ENCODE measurements around the gene ARMH4. TPM values are rescaled to one million over a fixed set of nuclear protein-coding genes. Genes with fewer than 3 reads are reported as not detected.

Gene ARMH4
- total RNA-seq, 4 donors from 2014 or later: 2.3 to 4.6 (median 4.0) TPM

DNA sequence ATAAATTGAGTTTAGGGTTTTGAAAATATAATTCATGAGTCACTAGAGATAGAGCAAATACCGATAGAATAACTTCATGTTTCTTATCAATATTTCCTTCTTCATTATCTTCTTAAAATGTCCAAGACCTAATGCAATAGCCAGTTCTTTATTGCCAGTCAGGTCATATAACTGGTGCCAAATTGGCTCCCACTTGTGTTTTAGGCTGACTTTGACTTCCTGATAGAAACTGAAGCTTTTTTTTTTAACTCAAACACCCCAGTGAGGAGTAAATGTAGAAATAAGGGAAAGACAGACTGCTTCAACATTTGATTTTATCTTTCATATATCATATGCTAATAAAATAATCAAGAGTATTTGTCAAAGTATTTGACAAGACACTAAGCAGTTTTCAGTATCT lies 80.7 kb downstream of the ARMH4 start:
- ATAC-seq (ENCODE audit: low FRiP score): no peak
- TF ChIP-seq, protein P1, sequence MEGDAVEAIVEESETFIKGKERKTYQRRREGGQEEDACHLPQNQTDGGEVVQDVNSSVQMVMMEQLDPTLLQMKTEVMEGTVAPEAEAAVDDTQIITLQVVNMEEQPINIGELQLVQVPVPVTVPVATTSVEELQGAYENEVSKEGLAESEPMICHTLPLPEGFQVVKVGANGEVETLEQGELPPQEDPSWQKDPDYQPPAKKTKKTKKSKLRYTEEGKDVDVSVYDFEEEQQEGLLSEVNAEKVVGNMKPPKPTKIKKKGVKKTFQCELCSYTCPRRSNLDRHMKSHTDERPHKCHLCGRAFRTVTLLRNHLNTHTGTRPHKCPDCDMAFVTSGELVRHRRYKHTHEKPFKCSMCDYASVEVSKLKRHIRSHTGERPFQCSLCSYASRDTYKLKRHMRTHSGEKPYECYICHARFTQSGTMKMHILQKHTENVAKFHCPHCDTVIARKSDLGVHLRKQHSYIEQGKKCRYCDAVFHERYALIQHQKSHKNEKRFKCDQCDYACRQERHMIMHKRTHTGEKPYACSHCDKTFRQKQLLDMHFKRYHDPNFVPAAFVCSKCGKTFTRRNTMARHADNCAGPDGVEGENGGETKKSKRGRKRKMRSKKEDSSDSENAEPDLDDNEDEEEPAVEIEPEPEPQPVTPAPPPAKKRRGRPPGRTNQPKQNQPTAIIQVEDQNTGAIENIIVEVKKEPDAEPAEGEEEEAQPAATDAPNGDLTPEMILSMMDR (IDR thresholded peaks at IDR 0.05): no peak

DNA sequence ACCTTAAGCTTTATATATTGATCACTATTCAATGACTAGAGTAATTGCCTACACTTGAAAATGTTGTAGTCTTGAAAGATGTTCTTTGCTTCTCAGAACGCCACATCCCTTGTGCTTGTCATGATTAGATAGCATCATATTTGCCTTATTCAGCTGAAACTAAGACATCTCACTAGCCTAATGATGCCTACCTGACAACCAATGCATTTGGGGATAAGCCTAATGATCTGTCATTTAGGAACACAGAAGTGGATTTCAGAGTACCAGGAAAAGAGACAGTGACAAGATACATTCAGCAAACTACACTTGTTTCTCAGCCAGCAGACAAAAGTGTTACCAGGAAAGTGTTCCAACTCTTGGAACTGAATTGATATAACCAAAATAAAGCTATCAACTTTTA lies 83.7 kb downstream of the ARMH4 start:
- TF ChIP-seq, protein P1 (IDR thresholded peaks at IDR 0.05): no peak
- ATAC-seq (ENCODE audit: low FRiP score) (no peak), DNase-seq (ENCODE audit: low spot score) (no peak)

More for the DNA sequence above, 80.7 kb downstream of the ARMH4 start:
- no peak for DNase-seq (ENCODE audit: low spot score)

DNA sequence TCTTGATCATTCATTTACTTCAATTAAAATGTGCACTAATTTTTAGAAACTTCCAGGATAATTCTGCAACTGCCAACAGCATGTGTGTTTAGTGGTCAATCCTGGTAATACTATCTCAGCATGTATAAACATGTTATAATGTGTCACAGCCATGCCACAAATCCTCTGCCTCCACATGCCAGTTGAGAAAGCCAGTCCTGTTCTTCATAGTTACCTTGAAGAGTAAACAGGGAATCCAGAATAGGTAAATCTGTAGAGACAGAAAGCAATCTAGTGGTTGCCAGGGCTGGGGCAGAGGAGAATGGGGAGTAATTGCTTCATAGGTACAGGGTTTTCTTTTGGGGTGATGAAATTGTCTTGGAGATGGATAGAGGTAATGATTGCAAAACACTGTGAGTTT lies 85.9 kb downstream of the ARMH4 start:
- TF ChIP-seq, protein P1 (IDR thresholded peaks at IDR 0.05): no peak
- DNase-seq (ENCODE audit: low spot score) (no peak), ATAC-seq (ENCODE audit: low FRiP score) (no peak)

DNA sequence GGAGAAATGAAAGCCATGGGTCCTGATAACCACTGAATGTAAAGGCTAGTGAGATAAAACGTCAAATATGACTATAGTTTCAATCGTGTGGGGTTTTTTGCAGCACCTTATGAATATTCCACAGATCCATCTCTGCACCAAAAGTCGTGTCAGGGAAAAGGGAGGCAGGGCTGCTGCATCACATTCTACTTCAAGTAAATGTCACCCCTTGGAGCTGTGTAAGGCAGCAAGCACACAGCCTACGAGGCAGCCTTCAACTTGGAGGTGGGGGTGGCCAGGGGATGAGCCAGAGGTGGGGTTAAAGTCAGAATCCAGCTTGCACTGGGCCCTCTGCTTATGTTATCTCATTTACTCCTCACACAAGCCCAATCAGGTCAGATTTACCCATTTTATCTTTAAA lies 90.4 kb downstream of the ARMH4 start:
- ATAC-seq (ENCODE audit: low FRiP score): no peak
- TF ChIP-seq, protein P1 (IDR thresholded peaks at IDR 0.05): no peak
- DNase-seq (ENCODE audit: low spot score): no peak

DNA sequence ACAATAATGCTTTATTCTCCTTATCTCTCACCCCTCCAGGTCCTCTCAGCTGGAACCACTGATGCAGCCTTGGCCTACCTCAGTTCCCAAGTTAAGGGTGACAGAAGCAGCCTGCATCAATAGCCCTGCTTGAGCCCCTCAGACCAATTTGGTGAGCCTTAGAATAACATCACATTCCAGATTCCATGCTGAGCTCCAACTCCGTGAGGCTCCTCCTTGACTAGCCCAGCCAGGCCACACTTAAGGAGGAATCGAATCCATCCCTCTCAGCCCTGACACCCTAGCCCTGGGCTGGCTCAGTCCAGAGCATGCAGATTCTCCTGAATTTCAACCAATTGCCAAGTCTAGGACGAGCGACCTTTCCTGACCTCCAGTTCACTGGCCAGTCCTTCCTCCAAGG lies 91.1 kb downstream of the ARMH4 start:
- no peak for DNase-seq (ENCODE audit: low spot score)
- TF ChIP-seq, protein P1 (IDR thresholded peaks at IDR 0.05): no peak
- no peak for ATAC-seq (ENCODE audit: low FRiP score)

DNA sequence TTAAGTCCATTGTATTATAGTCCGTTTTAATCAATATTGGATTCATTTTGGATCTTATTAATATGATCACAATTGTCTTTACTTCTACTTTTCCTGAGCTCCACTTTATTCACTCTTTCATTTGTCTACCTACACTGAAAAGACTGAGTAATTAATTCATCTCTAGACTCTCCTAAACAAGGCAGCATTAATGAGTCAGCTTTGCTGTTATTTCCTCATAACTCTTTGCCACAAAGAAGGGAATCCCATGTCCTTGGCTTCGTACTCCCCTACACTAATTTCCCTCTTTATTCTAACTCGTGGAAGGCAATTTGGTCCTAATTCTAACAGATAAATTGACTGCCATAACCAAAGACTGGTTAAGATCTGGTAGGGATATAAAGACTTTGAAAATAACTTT lies 91.9 kb downstream of the ARMH4 start:
- no peak for DNase-seq (ENCODE audit: low spot score)
- TF ChIP-seq, protein P1 (IDR thresholded peaks at IDR 0.05): no peak
- ATAC-seq (ENCODE audit: low FRiP score): no peak

DNA sequence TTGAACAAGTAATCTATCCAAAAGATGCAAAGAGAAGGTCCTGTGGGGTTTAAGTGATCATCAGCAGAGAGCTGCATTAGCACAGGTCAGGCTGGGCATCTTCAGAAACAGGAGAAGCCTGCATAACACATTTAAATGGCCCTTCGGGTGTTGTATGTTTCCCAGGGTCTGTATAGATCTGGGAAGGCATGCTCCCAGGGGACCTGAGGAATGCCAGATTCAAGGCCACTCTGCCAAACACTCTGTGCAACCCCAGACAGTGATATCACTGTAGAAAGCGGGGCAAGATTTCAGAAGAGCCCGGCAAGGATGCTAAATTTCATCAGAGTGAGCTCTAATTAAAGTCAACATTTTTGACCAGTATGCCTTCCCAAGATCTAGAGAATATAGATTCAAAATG lies 92.9 kb downstream of the ARMH4 start:
- TF ChIP-seq, protein P1 (IDR thresholded peaks at IDR 0.05): no peak
- ATAC-seq (ENCODE audit: low FRiP score) (no peak), DNase-seq (ENCODE audit: low spot score) (no peak)
